ENCODE data around the gene FER. TPM values are rescaled to one million over a fixed set of nuclear protein-coding genes. Genes with fewer than 3 reads are reported as not detected.
"Not testable (repeated sequence)": the region's sequence is repeated elsewhere in the genome, so short reads cannot be mapped to it uniquely, and the experiment has no call there.

The FER gene
- polyA plus RNA-seq, 1 donor (not counting 4 experiments of a cell fraction or from before 2014, with no cell fraction given), result 17.1 TPM

GRCh38 chr5:109022056-109022455 lies 274.4 kb downstream of the FER start:
- Histone ChIP-seq H3K9me1 (ENCODE audit: control insufficient read depth, extremely low read depth, insufficient read depth, low read length) (no peaks in the 10 kb centered on the region), H3K9ac (ENCODE audit: control insufficient read depth, extremely low read depth, insufficient read depth, low read length) (no peak overlapping the region), H3K27ac (ENCODE audit: control insufficient read depth, insufficient read depth, low read length) (no peak overlapping the region), H3K27me3 (ENCODE audit: control insufficient read depth, extremely low read depth, insufficient read depth, low read length) (no peaks in the 10 kb centered on the region), H3K79me2 (ENCODE audit: control insufficient read depth, insufficient read depth, low read length) (no peaks in the 10 kb centered on the region), H3K4me3 (ENCODE audit: control insufficient read depth in 2 of 3, extremely low read depth in 1 of 3, insufficient read depth in 2 of 3, low read depth in 1 of 3, low read length in 3 of 3) (no peak overlapping the region), H3K36me3 (ENCODE audit: control insufficient read depth in 2 of 2, extremely low read depth in 1 of 2, insufficient read depth in 2 of 2, low read length in 2 of 2) (peaks cover 0 to 2% of the 10 kb centered on the region in 2 experiments), H3K4me2 (ENCODE audit: control insufficient read depth, extremely low read depth, insufficient read depth, low read depth, low read length) (no peak overlapping the region), H3K4me1 (ENCODE audit: control insufficient read depth, extremely low read depth, insufficient read depth, low read length) (no peaks in the 10 kb centered on the region), H4K20me1 (ENCODE audit: control insufficient read depth, extremely low read depth, insufficient read depth, low read length) (no peaks in the 10 kb centered on the region), H3K9me3 (ENCODE audit: control insufficient read depth, low read depth, low read length) (peaks cover 3% of the 10 kb centered on the region), H2AFZ (ENCODE audit: control insufficient read depth, low read length) (no peak overlapping the region)
- no peak for TF ChIP-seq CTCF (optimal IDR thresholded peaks at IDR 0.05 in 1 of 3, IDR thresholded peaks at IDR 0.05 in 1 of 3, conservative IDR thresholded peaks at IDR 0.05 in 1 of 3; ENCODE audit: extremely low read depth in 1 of 3, insufficient read depth in 2 of 3, low read length in 3 of 3)
- no peak for TF ChIP-seq EZH2 (IDR thresholded peaks at IDR 0.05; ENCODE audit: low read length)
- DNase-seq (ENCODE audit: low read depth, low spot score) (no peak), FAIRE-seq (no peak)
- dilution Hi-C loops (cut with MboI; ENCODE audit: extremely low pct_ligation_motif_present, low sequenced_read_pairs), result no loop called here

- H3K4me3 ChIP-seq (ENCODE audit: control insufficient read depth in 2 of 3, extremely low read depth in 1 of 3, insufficient read depth in 2 of 3, low read depth in 1 of 3, low read length in 3 of 3); H3K79me2 ChIP-seq (ENCODE audit: control insufficient read depth, insufficient read depth, low read length); H3K9ac ChIP-seq (ENCODE audit: control insufficient read depth, extremely low read depth, insufficient read depth, low read length); H4K20me1 ChIP-seq (ENCODE audit: control insufficient read depth, extremely low read depth, insufficient read depth, low read length); H3K4me1 ChIP-seq (ENCODE audit: control insufficient read depth, extremely low read depth, insufficient read depth, low read length); DNase-seq (ENCODE audit: low read depth, low spot score); H3K27me3 ChIP-seq (ENCODE audit: control insufficient read depth, extremely low read depth, insufficient read depth, low read length); H2AFZ ChIP-seq (ENCODE audit: control insufficient read depth, low read length); FAIRE-seq; H3K36me3 ChIP-seq (ENCODE audit: control insufficient read depth in 2 of 2, extremely low read depth in 1 of 2, insufficient read depth in 2 of 2, low read length in 2 of 2); H3K27ac ChIP-seq (ENCODE audit: control insufficient read depth, insufficient read depth, low read length); dilution Hi-C loops (cut with MboI; ENCODE audit: extremely low pct_ligation_motif_present, low sequenced_read_pairs); H3K9me1 ChIP-seq (ENCODE audit: control insufficient read depth, extremely low read depth, insufficient read depth, low read length); H3K4me2 ChIP-seq (ENCODE audit: control insufficient read depth, extremely low read depth, insufficient read depth, low read depth, low read length); H3K9me3 ChIP-seq (ENCODE audit: control insufficient read depth, low read depth, low read length): not testable (repeated sequence)
Measured at GRCh38 chr5:109025729-109026128, 278.0 kb downstream of the FER start.

- Histone ChIP-seq H3K4me1 (ENCODE audit: control insufficient read depth, extremely low read depth, insufficient read depth, low read length) (no peaks in the 10 kb centered on the region), H4K20me1 (ENCODE audit: control insufficient read depth, extremely low read depth, insufficient read depth, low read length) (no peaks in the 10 kb centered on the region), H3K9me3 (ENCODE audit: control insufficient read depth, low read depth, low read length) (peaks cover 3% of the 10 kb centered on the region), H2AFZ (ENCODE audit: control insufficient read depth, low read length) (no peak overlapping the region), H3K79me2 (ENCODE audit: control insufficient read depth, insufficient read depth, low read length) (no peaks in the 10 kb centered on the region), H3K9ac (ENCODE audit: control insufficient read depth, extremely low read depth, insufficient read depth, low read length) (no peak overlapping the region), H3K27me3 (ENCODE audit: control insufficient read depth, extremely low read depth, insufficient read depth, low read length) (no peaks in the 10 kb centered on the region), H3K27ac (ENCODE audit: control insufficient read depth, insufficient read depth, low read length) (no peak overlapping the region), H3K36me3 (ENCODE audit: control insufficient read depth in 2 of 2, extremely low read depth in 1 of 2, insufficient read depth in 2 of 2, low read length in 2 of 2) (peaks cover 0 to 2% of the 10 kb centered on the region in 2 experiments), H3K4me3 (ENCODE audit: control insufficient read depth in 2 of 3, extremely low read depth in 1 of 3, insufficient read depth in 2 of 3, low read depth in 1 of 3, low read length in 3 of 3) (no peak overlapping the region), H3K4me2 (ENCODE audit: control insufficient read depth, extremely low read depth, insufficient read depth, low read depth, low read length) (no peak overlapping the region), H3K9me1 (ENCODE audit: control insufficient read depth, extremely low read depth, insufficient read depth, low read length) (no peaks in the 10 kb centered on the region)
- dilution Hi-C loops (cut with MboI; ENCODE audit: extremely low pct_ligation_motif_present, low sequenced_read_pairs), result no loop called here
- DNase-seq (ENCODE audit: low read depth, low spot score), result no peak
- FAIRE-seq, result no peak
- TF ChIP-seq EZH2 (IDR thresholded peaks at IDR 0.05; ENCODE audit: low read length), result no peak
- no peak for TF ChIP-seq CTCF (optimal IDR thresholded peaks at IDR 0.05 in 1 of 3, IDR thresholded peaks at IDR 0.05 in 1 of 3, conservative IDR thresholded peaks at IDR 0.05 in 1 of 3; ENCODE audit: extremely low read depth in 1 of 3, insufficient read depth in 2 of 3, low read length in 3 of 3)
Measured at GRCh38 chr5:109027983-109028607, 280.4 kb downstream of the FER start.

All from keratinocyte (primary cell).